GM21619 (cell line): ENCODE data around the gene NCOR2.

ENCODE experiments used
- ATAC-seq: cut with Tn5 transposase; IDR thresholded peaks from one replicate; pipeline ENCODE4 v1.9.1; 2021; ENCODE audit not compliant: unreplicated experiment

Gene NCOR2

GRCh38 chr12:124561231-124561630 is 6.2 kb downstream of the NCOR2 start:
- no peak for ATAC-seq

DNA sequence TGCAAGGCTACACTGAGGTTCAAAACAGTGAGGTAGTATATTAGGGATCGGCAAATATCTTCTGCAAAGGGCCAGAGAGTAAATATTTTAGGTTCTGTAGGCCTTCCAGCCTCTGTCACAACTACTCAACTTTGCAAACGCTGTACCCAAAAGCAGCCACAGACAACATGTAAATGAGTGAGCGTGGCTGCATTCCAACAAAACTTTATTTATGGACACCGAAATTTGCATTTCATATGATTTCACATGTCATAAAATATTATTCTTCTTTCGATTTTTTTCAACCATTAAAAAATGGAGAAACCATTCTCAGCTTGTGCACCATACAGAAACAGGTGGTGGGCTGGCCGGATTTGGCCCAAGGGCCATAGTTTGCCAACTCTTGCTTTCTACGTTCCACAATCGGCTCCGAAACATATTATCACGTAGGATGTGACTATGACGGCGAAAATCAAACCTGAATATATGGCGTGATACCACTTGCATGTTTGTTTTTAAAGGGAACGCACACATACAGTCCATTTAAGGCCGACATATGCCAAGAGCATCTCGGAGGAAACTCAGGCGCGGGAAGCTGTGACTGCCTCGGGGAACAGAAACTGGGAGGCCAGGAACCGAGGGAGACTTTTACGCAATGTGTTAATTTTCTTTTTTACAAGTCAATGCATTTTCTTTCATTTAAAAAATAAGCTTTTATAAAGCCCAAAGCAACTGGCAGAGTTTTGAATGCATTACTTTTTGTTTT is 7.1 kb downstream of the NCOR2 start:
- no peak for ATAC-seq

- ATAC-seq: no peak
These were observed 8.0 kb downstream of the NCOR2 start for GRCh38 chr12:124559182-124560017.

- ATAC-seq: no peak
These were observed 9.1 kb downstream of the NCOR2 start for GRCh38 chr12:124558313-124558712.

DNA sequence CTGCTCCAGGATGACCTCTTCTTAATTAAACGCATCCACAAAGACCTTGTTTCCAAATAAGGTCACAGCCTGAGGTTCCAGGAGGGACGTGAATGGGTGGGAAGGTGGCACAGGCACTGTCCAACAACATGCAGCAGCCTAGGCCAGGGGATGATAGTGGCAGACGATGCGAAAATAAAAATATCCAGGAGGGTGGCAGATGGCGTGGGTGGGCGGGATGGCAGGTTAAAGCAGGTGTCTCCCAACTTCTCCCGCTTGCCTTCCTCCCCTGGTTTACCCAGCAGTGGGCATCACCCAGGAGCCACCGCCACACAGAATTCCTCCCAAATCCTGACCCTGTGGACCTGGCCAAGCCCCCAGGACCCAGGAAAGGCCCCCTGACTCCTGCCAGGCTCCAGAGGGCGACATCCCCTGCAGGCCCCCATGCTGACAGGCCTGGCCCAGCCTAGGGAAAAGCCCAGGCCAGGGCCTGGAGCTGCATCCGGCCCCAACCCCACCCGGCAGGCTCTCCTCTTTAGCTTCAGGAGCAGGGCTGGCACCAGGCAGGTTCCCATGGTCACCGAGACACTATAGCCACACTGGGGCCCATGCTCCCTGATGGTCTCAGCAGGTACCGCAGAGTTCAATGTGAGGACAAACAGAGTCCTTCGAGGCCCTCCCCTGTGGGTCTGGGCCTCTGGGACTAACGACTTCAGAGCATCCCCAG is 9.7 kb downstream of the NCOR2 start:
- ATAC-seq: no peak

GRCh38 chr12:124556896-124557501 is 10.4 kb downstream of the NCOR2 start:
- ATAC-seq: no peak

DNA sequence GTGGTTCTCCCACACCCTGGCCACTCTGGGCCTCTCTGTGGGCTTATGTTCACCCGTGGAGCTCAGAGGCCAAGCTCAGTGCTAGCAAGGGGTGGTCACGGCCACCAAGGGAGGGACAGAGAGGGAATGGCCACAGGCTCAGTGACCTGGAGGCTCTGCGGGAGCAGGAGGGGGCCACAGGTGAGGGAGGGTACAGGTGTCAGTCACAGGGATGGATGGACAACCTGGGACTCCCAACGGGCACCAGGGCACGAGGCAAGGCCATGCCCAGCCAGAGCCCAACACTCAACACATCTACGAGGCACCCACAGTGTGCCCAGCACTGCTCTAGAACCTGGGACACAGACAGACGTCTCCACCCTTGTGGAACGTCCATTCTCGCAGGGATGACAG is 11.3 kb downstream of the NCOR2 start:
- ATAC-seq: no peak

DNA sequence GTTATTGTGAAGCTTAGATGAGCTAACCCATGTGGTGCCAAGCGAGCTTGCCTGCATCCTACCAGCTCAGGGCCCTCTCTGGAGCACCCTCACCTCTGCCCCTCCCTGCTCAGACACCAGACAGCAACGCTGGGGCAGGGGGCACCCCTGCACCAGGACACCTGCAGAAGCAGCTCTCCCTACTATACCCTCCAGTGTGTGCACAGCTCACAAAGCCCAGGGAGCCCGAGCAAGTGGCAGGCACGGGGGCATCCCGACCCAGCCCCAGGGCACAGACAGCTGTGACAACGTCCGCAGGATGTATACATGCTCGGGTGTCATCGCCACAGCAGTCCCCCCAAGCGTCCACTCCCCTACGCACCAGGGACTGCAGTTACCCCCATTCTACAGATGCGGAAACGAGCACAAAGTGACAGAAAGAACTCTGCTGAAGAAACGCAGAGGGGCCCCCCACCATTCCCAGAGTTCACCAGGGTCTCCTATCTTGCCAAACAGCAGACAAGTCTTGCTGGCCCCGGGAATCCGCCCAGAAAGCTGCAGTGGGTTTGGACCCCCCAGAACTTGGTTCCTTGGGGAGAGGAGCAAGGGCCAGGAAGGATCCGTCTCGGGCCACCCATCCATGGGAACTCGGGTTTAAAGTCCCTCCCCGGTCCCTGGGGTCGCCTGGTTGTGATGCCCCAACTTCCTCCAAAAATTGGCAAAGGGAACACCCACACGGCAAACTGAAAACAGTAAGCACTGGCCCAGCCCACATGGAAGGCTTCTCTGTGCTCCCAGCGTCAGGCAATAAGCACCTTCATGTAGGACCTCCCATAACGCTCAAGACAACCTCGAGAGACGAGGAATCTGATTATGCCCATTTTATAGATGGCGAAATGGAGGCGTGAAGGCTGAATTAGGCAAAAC is 12.0 kb downstream of the NCOR2 start:
- ATAC-seq: no peak

DNA sequence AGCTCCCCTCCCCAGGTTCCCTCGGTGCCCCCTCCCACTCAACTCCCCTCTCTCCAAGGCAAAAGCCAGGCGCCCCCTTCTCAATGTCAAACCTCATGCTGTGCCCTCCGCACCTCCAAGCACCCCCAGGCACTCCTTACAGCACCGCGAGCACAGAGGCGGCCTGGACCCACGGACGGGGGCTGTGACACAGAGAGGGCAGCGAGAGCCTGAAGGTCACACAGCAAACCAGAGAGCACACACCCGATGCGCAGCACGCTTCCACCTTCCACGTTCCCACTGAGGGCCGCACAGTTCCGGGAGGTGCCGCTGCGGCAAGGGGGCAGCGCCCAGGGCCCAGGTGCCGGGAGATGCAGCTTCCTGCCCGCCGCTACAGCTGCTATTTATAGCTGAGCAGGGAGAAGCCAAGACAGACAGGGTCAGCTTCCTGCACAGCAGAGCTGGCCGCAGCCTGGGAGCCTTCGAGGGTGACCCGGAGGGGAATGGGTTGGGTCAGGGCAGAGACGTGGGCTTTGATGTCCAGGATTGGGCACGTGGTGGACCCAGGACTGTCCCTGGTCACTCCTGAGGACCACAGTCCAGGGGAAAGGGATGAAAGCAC is 12.9 kb downstream of the NCOR2 start:
- ATAC-seq: no peak

DNA sequence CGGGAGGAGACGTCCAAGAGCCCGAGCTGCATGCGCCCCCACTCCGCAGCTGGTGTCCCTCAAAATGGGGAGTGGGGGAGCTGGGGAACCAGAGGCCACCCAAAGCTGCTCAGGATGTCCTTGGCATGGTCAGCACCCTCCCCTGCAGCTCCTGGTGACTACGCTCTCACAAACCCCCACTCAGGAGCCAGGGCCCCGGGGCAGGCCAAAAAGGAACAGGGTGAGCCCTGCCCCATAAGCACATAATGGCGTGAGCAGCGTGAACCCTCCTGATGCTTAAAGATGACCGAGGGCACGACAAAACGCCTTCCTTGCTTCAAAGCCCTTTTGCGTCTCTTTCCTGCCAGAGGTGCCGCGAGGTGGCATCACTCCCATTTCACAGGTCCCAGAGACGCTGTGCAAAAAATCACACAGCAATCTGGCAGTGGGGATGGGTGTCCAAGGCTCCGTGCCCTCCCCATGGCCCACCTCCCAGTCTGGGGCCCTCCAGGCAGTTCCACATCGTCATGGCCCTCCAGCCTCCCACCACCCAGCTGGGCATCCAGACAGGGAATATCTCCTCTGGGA is 13.5 kb downstream of the NCOR2 start:
- no peak for ATAC-seq

DNA sequence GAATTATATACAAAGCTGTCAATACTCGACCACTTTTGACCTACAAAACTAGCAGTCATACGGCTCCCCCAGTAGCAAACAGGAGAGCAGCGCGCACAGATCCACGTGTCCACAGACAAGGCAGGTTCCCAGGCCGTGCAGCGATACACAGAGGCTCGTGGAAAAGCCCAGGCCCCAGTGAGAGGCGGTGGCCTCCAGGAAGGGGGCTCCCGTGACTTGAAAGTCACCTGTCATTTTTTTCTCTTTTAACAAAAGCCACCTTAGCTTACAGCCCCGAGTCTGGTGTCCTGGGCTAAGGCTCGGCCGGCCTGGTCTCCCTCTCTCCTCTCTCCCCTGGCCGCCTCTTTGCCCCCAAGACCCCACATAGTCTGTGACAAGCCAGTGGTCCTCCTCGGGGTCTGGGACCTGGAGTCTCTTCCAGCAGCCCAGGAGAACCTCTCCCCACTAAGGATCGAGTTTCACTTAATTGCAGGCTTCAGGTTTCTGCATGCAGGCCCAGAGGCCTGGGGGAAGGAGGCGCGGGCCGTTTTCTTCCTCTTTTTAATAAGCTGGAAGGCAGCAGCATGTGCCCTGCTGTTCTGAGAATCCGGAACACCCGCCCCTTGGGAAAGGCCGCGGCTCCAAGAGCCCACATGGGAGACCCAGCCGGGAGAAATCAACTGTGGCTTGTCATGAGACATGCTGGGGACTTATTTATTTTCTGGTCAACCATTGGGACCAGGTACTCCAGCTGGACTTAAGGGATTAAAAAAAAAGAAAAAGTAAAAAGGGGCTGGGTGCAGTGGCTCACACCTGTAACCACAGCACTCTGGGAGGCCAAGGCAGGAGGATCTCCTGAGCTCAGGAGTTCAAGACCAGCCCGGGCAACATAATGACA is 15.9 kb downstream of the NCOR2 start:
- no peak for ATAC-seq

- ATAC-seq: no peak
These were observed 17.0 kb downstream of the NCOR2 start for GRCh38 chr12:124550123-124551089.

DNA sequence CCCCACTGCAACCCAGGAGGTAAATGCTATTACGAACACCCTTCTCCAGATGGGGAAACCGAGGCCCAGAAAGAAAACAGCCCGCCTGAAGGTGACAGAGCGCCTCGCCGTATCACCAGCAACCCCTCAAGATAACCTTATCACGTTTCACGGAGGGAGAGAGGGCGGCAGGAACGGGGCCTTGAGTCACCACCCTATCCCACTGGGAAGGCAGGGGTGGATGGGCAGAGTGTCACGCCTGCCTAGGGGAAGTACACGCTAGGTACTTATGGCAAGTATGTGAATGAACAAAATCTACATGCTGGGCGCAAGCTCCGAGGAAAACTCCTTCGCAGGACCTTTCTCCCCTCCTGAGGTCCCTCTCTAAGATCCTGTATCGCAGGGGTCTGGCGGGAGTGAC is 17.8 kb downstream of the NCOR2 start:
- no peak for ATAC-seq

GRCh38 chr12:124548854-124549378 is 18.5 kb downstream of the NCOR2 start:
- ATAC-seq: no peak

GRCh38 chr12:124547626-124548025 is 19.8 kb downstream of the NCOR2 start:
- ATAC-seq: no peak

GRCh38 chr12:124545508-124546418 is 21.6 kb downstream of the NCOR2 start:
- ATAC-seq: peak; percentile 82
